Calu3 (cell line): ENCODE measurements around the gene DHX58. TPM values are rescaled to one million over a fixed set of nuclear protein-coding genes. Genes with fewer than 3 reads are reported as not detected.

Experiments used
- BruUV-seq: library from RNA; stranded (reverse); fragments of 400-500 nt; replicated peaks from 2 replicates; lab custom pipeline; 2021; lab: Mats Ljungman, UMichigan
- CTCF ChIA-PET: fragments of 300-600 bp; sonication (Branson Sonifier 250); formaldehyde crosslinking; loops from one replicate; lab custom pipeline; 2022; ENCODE audit warnings: antibody characterized with exemption; lab: Charles Lee
- DNase-seq: peaks from one replicate; pipeline ENCODE4 v3.0.0; 2022
- H3K27ac Mint-ChIP-seq: one replicate; pipeline ENCODE4 v1.8.0; 2022; ENCODE audit warnings: mixed read lengths; ENCODE audit not compliant: unreplicated experiment
- H3K27me3 Mint-ChIP-seq: one replicate; pipeline ENCODE4 v1.8.0; 2022; ENCODE audit warnings: mixed read lengths; ENCODE audit not compliant: unreplicated experiment
- H3K36me3 Mint-ChIP-seq: one replicate; pipeline ENCODE4 v1.8.0; 2022; ENCODE audit warnings: mild to moderate bottlenecking, moderate library complexity, mixed read lengths; ENCODE audit not compliant: insufficient read depth, unreplicated experiment
- H3K4me1 Mint-ChIP-seq: one replicate; pipeline ENCODE4 v1.8.0; 2022; ENCODE audit warnings: mild to moderate bottlenecking, low read depth, mixed read lengths; ENCODE audit not compliant: unreplicated experiment
- H3K4me3 Mint-ChIP-seq: one replicate; pipeline ENCODE4 v1.8.0; 2022; ENCODE audit warnings: mild to moderate bottlenecking, low read depth, moderate library complexity, mixed read lengths; ENCODE audit not compliant: unreplicated experiment
- H3K9me3 Mint-ChIP-seq: one replicate; pipeline ENCODE4 v1.8.0; 2022; ENCODE audit warnings: low read depth, mixed read lengths; ENCODE audit not compliant: unreplicated experiment
- CTCF ChIP-seq: fragments of 200-600 bp; IDR thresholded peaks from one replicate; pipeline ENCODE4 v1.8.0; 2022; ENCODE audit warnings: antibody characterized with exemption; ENCODE audit not compliant: unreplicated experiment
- intact Hi-C: fragments of 100-400 bp; cut with micrococcal nuclease; formaldehyde crosslinking; loops from one replicate; pipeline ENCODE4 v1.10.0; 2022; ENCODE audit not compliant: unreplicated experiment
- total RNA-seq: library from RNA; stranded (reverse); gene quantifications from 2 replicates; pipeline ENCODE4 v1.2.3, GENCODE V29; 2022

Gene DHX58
- total RNA-seq, 1 experiment from 2014 or later: 45.6 TPM

DNA sequence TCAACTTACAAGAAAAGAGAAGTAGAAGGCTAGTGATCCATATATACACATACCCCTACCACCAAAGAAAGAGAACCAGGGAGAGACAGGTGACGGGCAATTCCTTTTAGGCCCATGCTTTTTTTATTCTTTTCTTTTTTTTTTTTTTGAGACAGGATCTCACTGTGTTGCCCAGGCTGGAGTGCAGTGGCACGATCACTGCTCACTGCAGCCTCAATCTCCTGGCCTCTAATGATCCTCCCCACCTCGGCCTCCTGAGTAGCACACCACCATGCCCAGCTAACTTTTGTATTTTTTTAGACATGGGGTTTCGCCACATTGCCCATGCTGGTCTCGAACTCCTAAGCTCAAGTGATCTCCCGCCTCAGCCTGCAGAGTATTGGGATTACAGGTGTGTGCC is 14.9 kb upstream of the DHX58 start:
- Mint-ChIP-seq H3K27me3 (no peaks in the 10 kb centered on the region), H3K36me3 (peaks cover 78% of the 10 kb centered on the region), H3K4me1 (peaks cover 18% of the 10 kb centered on the region), H3K27ac (no peak overlapping the region), H3K4me3 (no peak overlapping the region), H3K9me3 (no peaks in the 10 kb centered on the region)
- intact Hi-C loops: no loop called here
- no peak for TF ChIP-seq CTCF
- DNase-seq: no peak
- CTCF ChIA-PET: interaction anchor here (0.7 kb wide), 1 partner anchor 27 kb away, joined by 7 read pairs; no protein-coding TSS in a partner anchor
- BruUV-seq: no TSS peak

DNA sequence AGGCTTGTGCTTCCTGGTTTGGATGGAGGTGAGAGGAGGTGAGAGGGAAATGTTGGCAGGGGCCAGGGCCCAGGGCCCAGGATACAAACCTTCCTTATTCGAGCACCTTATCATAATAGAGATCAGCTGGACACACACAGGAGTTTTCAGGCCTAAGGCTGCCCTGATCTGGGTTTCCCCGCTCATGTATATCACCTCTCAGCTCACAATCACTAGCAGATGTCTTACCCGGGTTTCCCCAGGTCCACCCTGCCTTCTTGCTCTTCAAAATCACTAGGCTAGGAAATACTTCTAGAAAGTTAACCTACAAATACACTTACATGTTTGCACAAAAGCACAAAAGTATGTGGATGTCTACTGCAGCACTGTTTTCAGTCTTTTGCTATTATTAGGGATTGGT is 14.3 kb upstream of the DHX58 start:
- intact Hi-C loops: no loop called here
- no TSS peak for BruUV-seq
- no peak overlapping the region for H3K27ac Mint-ChIP-seq
- H3K27me3 Mint-ChIP-seq: no peaks in the 10 kb centered on the region
- no peak for TF ChIP-seq CTCF
- H3K36me3 Mint-ChIP-seq: peaks cover 83% of the 10 kb centered on the region
- no peak overlapping the region for H3K4me3 Mint-ChIP-seq
- CTCF ChIA-PET: no interaction called here
- H3K9me3 Mint-ChIP-seq: no peaks in the 10 kb centered on the region
- no peak for DNase-seq
- peaks cover 16% of the 10 kb centered on the region for H3K4me1 Mint-ChIP-seq

- Mint-ChIP-seq H3K4me3 (no peak overlapping the region), H3K4me1 (peaks cover 7% of the 10 kb centered on the region), H3K36me3 (peaks cover 86% of the 10 kb centered on the region), H3K27me3 (no peaks in the 10 kb centered on the region), H3K27ac (no peak overlapping the region), H3K9me3 (no peaks in the 10 kb centered on the region)
- no TSS peak for BruUV-seq
- no peak for TF ChIP-seq CTCF
- CTCF ChIA-PET: no interaction called here
- intact Hi-C loops: no loop called here
- DNase-seq: no peak
Measured at GRCh38 chr17:42125565-42125964, 13.1 kb upstream of the DHX58 start.

- peak; percentile 14 for TF ChIP-seq CTCF
- peaks cover 17% of the 10 kb centered on the region for H3K4me1 Mint-ChIP-seq
- H3K36me3 Mint-ChIP-seq: peaks cover 89% of the 10 kb centered on the region
- intact Hi-C loops: no loop called here
- no peaks in the 10 kb centered on the region for H3K27me3 Mint-ChIP-seq
- CTCF ChIA-PET: interaction anchor here (0.6 to 1.0 kb wide), 4 partner anchors 10 to 258 kb away, joined by 3 to 7 read pairs (median 4); no protein-coding TSS in a partner anchor
- H3K4me3 Mint-ChIP-seq: no peak overlapping the region
- no peak for DNase-seq
- no TSS peak for BruUV-seq
- H3K9me3 Mint-ChIP-seq: no peaks in the 10 kb centered on the region
- no peak overlapping the region for H3K27ac Mint-ChIP-seq
Measured at GRCh38 chr17:42124256-42124655, 11.7 kb upstream of the DHX58 start.
